KMS-11 (cell line): Measurements from ENCODE around the gene PLA2G2C.

Experiments used
- H2AFZ ChIP-seq: fragments of 200-600 bp; sonication (generic); 2 replicates; pipeline ENCODE4 v1.6.1; 2016; ENCODE audit warnings: antibody characterized with exemption, mixed run types, low read depth
- H3K27ac ChIP-seq: fragments of 200-600 bp; sonication (generic); 2 replicates; pipeline ENCODE4 v1.6.1; 2016; ENCODE audit warnings: mild to moderate bottlenecking, mixed run types
- H3K27me3 ChIP-seq: fragments of 200-600 bp; sonication (generic); 2 replicates; pipeline ENCODE4 v1.6.1; 2017; ENCODE audit warnings: mild to moderate bottlenecking, low read depth, mixed run types, moderate library complexity; ENCODE audit not compliant: insufficient read depth
- H3K36me3 ChIP-seq: fragments of 200-600 bp; sonication (generic); 2 replicates; pipeline ENCODE4 v1.6.1; 2017; ENCODE audit warnings: mild to moderate bottlenecking, mixed run types; ENCODE audit not compliant: insufficient read depth
- H3K4me1 ChIP-seq: fragments of 200-600 bp; sonication (generic); 2 replicates; pipeline ENCODE4 v1.6.1; 2016; ENCODE audit warnings: mild to moderate bottlenecking, low read depth, mixed run types; ENCODE audit not compliant: poor library complexity, severe bottlenecking
- H3K4me2 ChIP-seq: fragments of 200-600 bp; sonication (generic); 2 replicates; pipeline ENCODE4 v1.7.0; 2016; ENCODE audit warnings: mild to moderate bottlenecking, mixed run types
- H3K4me3 ChIP-seq: fragments of 200-600 bp; sonication (generic); IDR thresholded peaks from 2 replicates; pipeline ENCODE4 v1.6.1; 2017; ENCODE audit warnings: low read depth, low read length, mixed read lengths; ENCODE audit not compliant: insufficient read depth
- H3K79me2 ChIP-seq: fragments of 200-600 bp; sonication (generic); 2 replicates; pipeline ENCODE4 v1.6.1; 2016; ENCODE audit warnings: low read depth, mixed run types; ENCODE audit not compliant: insufficient read depth
- H3K9ac ChIP-seq: fragments of 200-600 bp; sonication (generic); 2 replicates; pipeline ENCODE4 v1.6.1; 2016; ENCODE audit warnings: mild to moderate bottlenecking, mixed run types
- H4K20me1 ChIP-seq: fragments of 200-600 bp; sonication (generic); 2 replicates; pipeline ENCODE4 v1.6.1; 2016; ENCODE audit warnings: mild to moderate bottlenecking, mixed run types; ENCODE audit not compliant: insufficient read depth
- CTCF ChIP-seq: fragments of 200-600 bp; sonication (generic); conservative IDR thresholded peaks from 2 replicates; pipeline ENCODE4 v1.6.1; 2017; ENCODE audit warnings: low read depth, mild to moderate bottlenecking, antibody characterized with exemption, low read length, moderate library complexity, mixed read lengths

Gene PLA2G2C

GRCh38 chr1:20179371-20180128 lies 6.8 kb downstream of the PLA2G2C start:
- Histone ChIP-seq H3K27ac (no peak overlapping the region), H3K4me3 (no peak overlapping the region), H3K27me3 (peaks cover 27% of the 10 kb centered on the region), H3K9ac (no peak overlapping the region), H4K20me1 (no peaks in the 10 kb centered on the region), H3K79me2 (no peaks in the 10 kb centered on the region), H3K36me3 (no peaks in the 10 kb centered on the region), H3K4me1 (no peaks in the 10 kb centered on the region), H3K4me2 (no peak overlapping the region), H2AFZ (no peak overlapping the region)
- TF ChIP-seq CTCF, result no peak

- no peak for TF ChIP-seq CTCF
- no peak overlapping the region for H2AFZ ChIP-seq
- no peak overlapping the region for H3K4me3 ChIP-seq
- H3K4me2 ChIP-seq, result no peak overlapping the region
- H3K27ac ChIP-seq, result no peak overlapping the region
- H3K79me2 ChIP-seq, result no peaks in the 10 kb centered on the region
- peaks cover 29% of the 10 kb centered on the region; the same call in 1 of the 2 replicates for H3K27me3 ChIP-seq
- no peak overlapping the region for H3K9ac ChIP-seq
- no peaks in the 10 kb centered on the region for H3K4me1 ChIP-seq
- no peaks in the 10 kb centered on the region for H4K20me1 ChIP-seq
- no peaks in the 10 kb centered on the region for H3K36me3 ChIP-seq
These were observed 7.5 kb downstream of the PLA2G2C start for GRCh38 chr1:20178634-20179370.

GRCh38 chr1:20174937-20175666 lies 11.2 kb downstream of the PLA2G2C start:
- no peak for TF ChIP-seq CTCF
- H2AFZ ChIP-seq, result no peak overlapping the region

GRCh38 chr1:20172033-20172590 lies 14.2 kb downstream of the PLA2G2C start:
- no peak overlapping the region for H2AFZ ChIP-seq
- H3K4me3 ChIP-seq, result no peak overlapping the region
- no peaks in the 10 kb centered on the region for H3K4me1 ChIP-seq
- peaks cover 36% of the 10 kb centered on the region for H3K27me3 ChIP-seq
- no peak overlapping the region for H3K9ac ChIP-seq
- H3K27ac ChIP-seq, result no peak overlapping the region
- no peaks in the 10 kb centered on the region for H4K20me1 ChIP-seq
- H3K4me2 ChIP-seq, result no peak overlapping the region
- no peak for TF ChIP-seq CTCF
- H3K36me3 ChIP-seq, result no peaks in the 10 kb centered on the region
- H3K79me2 ChIP-seq, result no peaks in the 10 kb centered on the region

More at GRCh38 chr1:20174937-20175666, 11.2 kb downstream of the PLA2G2C start:
- no peak overlapping the region for H3K4me3 ChIP-seq
- no peak overlapping the region for H3K27ac ChIP-seq
- H3K9ac ChIP-seq, result no peak overlapping the region
- no peaks in the 10 kb centered on the region for H3K4me1 ChIP-seq
- H4K20me1 ChIP-seq, result no peaks in the 10 kb centered on the region
- no peaks in the 10 kb centered on the region for H3K79me2 ChIP-seq
- no peak overlapping the region for H3K4me2 ChIP-seq
- H3K27me3 ChIP-seq, result peaks cover 34% of the 10 kb centered on the region; the same call in 1 of the 2 replicates
- no peaks in the 10 kb centered on the region for H3K36me3 ChIP-seq
